Lower leg skin (tissue), 3 donors: ENCODE measurements around the gene ULK3.

Experiments used
- CTCF ChIP-seq, 3 donors: fragments of 450-650 bp; IDR thresholded peaks; one replicate each; pipeline ENCODE4 v1.5.1; 2016; ENCODE audit warnings: antibody characterized with exemption in 3 of 3, mild to moderate bottlenecking in 3 of 3, moderate library complexity in 2 of 3
- POLR2A ChIP-seq, 2 donors: fragments of 450-650 bp; IDR thresholded peaks; one replicate each; pipeline ENCODE4 v1.6.1; 2016 to 2017; ENCODE audit warnings: antibody characterized with exemption in 2 of 2, mild to moderate bottlenecking in 1 of 2, moderate library complexity in 1 of 2

GRCh38 chr15:74820056-74820455 lies 22.9 kb downstream of the ULK3 start:
- TF ChIP-seq CTCF (IDR thresholded peaks at IDR 0.05), result no peak
- no peak for TF ChIP-seq POLR2A (IDR thresholded peaks at IDR 0.05)
